Measurements from ENCODE around the gene HOXC6. TPM values are rescaled to one million over a fixed set of nuclear protein-coding genes. Genes with fewer than 3 reads are reported as not detected.

The HOXC6 gene
- total and polyA plus RNA-seq, 9 of the 15 experiments (the other 6 are each of a cell fraction or from before 2014, with no cell fraction given) = 0.06 to 4.0 (median 1.4) TPM

DNA sequence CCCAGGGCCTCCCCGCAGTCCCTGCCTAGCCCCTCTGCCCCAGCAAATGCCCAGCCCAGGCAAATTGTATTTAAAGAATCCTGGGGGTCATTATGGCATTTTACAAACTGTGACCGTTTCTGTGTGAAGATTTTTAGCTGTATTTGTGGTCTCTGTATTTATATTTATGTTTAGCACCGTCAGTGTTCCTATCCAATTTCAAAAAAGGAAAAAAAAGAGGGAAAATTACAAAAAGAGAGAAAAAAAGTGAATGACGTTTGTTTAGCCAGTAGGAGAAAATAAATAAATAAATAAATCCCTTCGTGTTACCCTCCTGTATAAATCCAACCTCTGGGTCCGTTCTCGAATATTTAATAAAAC, 2.2 kb downstream of the HOXC6 start:
- no peaks in the 10 kb centered on the region for H4K20me1 ChIP-seq (replicated peaks; ENCODE audit: control insufficient read depth, insufficient read depth, low read length)
- DNase-seq (ENCODE audit: extremely low read depth in 1 of 4, low spot score in 3 of 4) (no peak), FAIRE-seq (no peak), ATAC-seq (no peak)
- H3K4me2 ChIP-seq (ENCODE audit: insufficient read depth, low read length) = no peak overlapping the region
- in situ Hi-C loops (cut with MboI) (no loop called here), intact Hi-C loops (cut with micrococcal nuclease) (no loop called here)
- H3K27ac ChIP-seq (ENCODE audit: extremely low read depth, low read depth, low read length) = no peak overlapping the region
- peaks cover 3 to 25% of the 10 kb centered on the region in 2 experiments; a peak in 3 of 5 replicates for H3K4me1 ChIP-seq (replicated peaks in 1 of 2; ENCODE audit: control insufficient read depth in 2 of 2, insufficient read depth in 2 of 2, low read length in 2 of 2)
- H3K9me3 ChIP-seq (replicated peaks; ENCODE audit: control insufficient read depth, insufficient read depth, low read depth, low read length) = no peaks in the 10 kb centered on the region
- peaks cover 2% of the 10 kb centered on the region; the same call in 1 of the 3 replicates for H3K36me3 ChIP-seq (ENCODE audit: control insufficient read depth, insufficient read depth, low read length)
- WGBS (ENCODE audit: insufficient coverage, low coverage, missing lambda C conversion rate) = 80% methylated on average over 6 of the region's 7 CpGs
- POLR2A ChIA-PET = interaction anchor here (0.8 kb wide), 1 partner anchor 13 kb away, joined by 3 read pairs; no protein-coding TSS in a partner anchor
- no peak overlapping the region for H3K4me3 ChIP-seq
- CTCF ChIA-PET (ENCODE audit: low intra/inter-chr PET ratio) = no interaction called here
- H2AFZ ChIP-seq (ENCODE audit: low read depth, low read length) = no peak overlapping the region
- no peaks in the 10 kb centered on the region for H3K27me3 ChIP-seq (ENCODE audit: control insufficient read depth in 2 of 2, insufficient read depth in 2 of 2, low read length in 2 of 2)
- no peak overlapping the region for H3K9ac ChIP-seq (ENCODE audit: insufficient read depth in 1 of 2, low read depth in 2 of 2, low read length in 2 of 2)
- TF ChIP-seq ZNF696 (CRISPR knock-in tag; conservative IDR thresholded peaks at IDR 0.05) (no peak), DEAF1 (CRISPR knock-in tag; IDR thresholded peaks at IDR 0.05) (no peak), SREBF2 (CRISPR knock-in tag; IDR thresholded peaks at IDR 0.05) (no peak), TEAD1 (CRISPR knock-in tag; IDR thresholded peaks at IDR 0.05) (no peak), PCBP2 (IDR thresholded peaks at IDR 0.05; ENCODE audit: low read depth, low read length, poor library complexity, severe bottlenecking) (no peak), ADNP (tag; IDR thresholded peaks at IDR 0.05) (no peak)
- TF ChIP-seq, protein P1, sequence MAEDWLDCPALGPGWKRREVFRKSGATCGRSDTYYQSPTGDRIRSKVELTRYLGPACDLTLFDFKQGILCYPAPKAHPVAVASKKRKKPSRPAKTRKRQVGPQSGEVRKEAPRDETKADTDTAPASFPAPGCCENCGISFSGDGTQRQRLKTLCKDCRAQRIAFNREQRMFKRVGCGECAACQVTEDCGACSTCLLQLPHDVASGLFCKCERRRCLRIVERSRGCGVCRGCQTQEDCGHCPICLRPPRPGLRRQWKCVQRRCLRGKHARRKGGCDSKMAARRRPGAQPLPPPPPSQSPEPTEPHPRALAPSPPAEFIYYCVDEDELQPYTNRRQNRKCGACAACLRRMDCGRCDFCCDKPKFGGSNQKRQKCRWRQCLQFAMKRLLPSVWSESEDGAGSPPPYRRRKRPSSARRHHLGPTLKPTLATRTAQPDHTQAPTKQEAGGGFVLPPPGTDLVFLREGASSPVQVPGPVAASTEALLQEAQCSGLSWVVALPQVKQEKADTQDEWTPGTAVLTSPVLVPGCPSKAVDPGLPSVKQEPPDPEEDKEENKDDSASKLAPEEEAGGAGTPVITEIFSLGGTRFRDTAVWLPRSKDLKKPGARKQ (CRISPR knock-in tag; IDR thresholded peaks at IDR 0.05) = no peak
- TF ChIP-seq, protein P2, sequence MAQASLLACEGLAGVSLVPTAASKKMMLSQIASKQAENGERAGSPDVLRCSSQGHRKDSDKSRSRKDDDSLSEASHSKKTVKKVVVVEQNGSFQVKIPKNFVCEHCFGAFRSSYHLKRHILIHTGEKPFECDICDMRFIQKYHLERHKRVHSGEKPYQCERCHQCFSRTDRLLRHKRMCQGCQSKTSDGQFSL (CRISPR knock-in tag; IDR thresholded peaks at IDR 0.05) = no peak
- TF ChIP-seq, protein P2 (tag; IDR thresholded peaks at IDR 0.05) = no peak
- no peaks in the 10 kb centered on the region for H3K9me1 ChIP-seq (ENCODE audit: control insufficient read depth, insufficient read depth, low read length)
- H3K79me2 ChIP-seq (ENCODE audit: control insufficient read depth, insufficient read depth, low read length) = no peaks in the 10 kb centered on the region
- no TSS peak for BruUV-seq (replicated peaks)
